GM21515 (cell line): ENCODE measurements around the gene FGD4.
"Not testable (repeated sequence)": the region's sequence is repeated elsewhere in the genome, so short reads cannot be mapped to it uniquely, and the experiment has no call there.

ENCODE experiments used
- ATAC-seq: cut with Tn5 transposase; IDR thresholded peaks from one replicate; pipeline ENCODE4 v1.9.1; 2021; ENCODE audit not compliant: unreplicated experiment

The FGD4 gene

DNA sequence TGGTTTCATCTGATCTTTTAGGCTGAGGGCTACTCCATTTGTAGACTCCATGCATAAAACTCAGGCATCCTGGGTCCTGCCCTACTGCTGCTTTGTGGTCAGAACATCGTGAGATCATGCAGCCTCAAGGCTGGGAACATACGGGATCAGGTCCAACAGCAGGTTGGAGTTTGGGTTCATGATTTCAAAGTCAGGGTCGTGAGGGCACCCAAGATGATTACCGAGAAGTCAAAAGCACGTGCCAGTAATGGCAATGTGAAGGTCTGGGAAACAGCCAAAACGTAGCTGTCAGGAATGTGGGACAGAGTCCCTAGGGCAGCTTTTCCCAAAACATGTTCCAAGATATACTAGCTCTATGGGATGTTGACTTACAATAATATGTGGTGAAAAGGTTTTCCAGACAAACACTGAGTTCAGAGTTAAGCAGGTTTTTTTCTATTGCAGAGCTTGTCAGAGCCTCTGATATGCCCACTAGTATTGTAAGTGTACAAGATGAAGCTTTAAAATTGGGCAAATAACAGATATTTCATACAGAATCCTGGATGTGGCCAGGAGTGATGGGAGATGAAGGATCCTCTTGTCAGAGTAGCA, 149.4 kb downstream of the FGD4 start:
- ATAC-seq: no peak

DNA sequence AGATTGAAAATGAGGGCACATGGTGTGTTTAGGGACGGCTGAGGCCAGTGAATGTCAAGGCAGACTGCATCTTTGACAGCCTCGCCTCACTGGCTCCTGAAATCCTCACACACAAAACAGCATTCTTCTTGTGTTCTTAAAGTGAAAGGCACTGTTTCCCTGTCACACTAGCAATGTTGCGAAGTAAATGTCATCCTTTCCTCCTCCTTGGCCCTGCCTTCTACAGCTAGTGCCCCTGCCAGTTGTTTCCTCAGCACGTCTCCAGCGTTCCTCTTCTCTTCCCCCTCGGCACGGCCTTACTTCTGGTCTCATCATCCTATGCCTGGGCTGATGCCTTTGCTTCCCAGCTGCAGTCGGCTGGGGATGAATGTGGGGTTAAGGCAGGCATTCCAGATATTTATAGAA, 150.3 kb downstream of the FGD4 start:
- no peak for ATAC-seq

DNA sequence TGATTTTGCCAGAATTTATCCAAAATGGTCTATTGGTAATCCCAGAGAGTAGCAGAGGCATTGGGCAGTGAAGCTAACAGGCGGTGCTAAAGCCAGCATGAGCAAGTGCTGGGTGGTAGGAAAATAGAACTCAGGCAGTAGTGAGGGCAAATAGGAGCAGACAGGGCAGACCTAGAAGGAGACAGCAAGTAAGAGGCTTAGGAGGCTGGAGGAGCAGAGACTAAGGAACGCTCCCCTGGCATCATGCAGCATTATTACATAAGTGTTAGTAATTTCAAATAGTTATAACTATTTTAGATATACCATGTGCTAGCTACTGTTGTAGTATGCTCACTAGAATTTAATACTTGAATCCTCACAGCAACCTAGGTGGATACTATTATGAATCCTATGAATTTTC, 151.7 kb downstream of the FGD4 start:
- ATAC-seq: no peak

DNA sequence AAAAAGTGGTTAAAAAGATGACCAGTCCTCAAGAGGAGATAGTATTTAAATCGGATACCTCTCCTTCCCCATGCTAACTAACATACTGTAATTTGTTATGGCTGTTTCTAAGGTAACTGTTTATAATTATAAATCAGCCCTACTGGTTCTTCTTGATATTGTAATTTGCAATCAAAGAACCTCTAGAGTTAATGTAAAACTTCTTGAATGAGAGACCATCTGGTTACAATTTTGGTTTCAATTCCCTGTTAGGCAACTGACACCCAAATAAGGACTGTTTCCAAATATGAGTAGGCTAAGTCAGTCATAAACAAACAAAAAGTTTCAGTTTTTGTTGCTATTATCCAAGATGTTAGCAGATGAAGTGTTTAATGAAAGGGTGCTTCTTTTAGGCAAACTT, 159.5 kb downstream of the FGD4 start:
- peak; percentile 97 for ATAC-seq

DNA sequence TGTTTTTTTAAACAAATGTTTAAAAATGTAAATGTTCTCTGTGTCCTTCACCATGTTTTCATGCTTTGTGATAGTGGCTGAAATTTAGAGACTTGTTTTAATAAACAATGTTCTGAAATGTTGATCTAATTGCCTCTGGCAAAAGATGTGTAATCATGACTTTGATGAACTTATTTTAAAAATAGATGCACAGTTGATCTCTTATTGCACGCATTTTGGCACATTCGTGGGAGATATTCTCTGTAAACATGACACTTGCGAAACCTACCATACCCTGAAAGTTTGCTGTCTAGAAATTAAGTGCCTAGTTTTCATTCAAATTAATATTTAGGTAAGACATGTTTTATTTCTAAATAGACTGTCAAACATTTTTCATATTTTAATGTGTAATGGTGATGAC, 160.1 kb downstream of the FGD4 start:
- peak; percentile 1 for ATAC-seq

DNA sequence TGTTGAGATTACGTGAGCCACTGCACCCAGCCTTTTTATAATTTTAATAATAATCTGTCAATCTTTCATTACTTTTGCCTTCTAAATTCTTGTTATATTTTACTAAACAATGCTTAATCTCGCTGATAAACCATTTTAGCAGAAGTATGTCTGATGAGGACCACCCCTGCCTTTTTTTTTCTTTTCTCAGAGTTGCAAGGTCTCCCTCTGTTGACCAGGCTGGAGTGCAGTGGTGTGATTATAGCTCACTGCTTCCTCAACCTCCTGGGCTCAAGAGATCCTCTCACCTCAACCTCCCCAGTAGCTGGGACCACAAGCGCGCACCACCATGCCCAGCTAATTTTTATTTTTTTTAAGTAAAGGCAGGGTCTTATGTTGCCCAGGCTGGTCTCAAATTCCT, 161.2 kb downstream of the FGD4 start:
- no peak for ATAC-seq

DNA sequence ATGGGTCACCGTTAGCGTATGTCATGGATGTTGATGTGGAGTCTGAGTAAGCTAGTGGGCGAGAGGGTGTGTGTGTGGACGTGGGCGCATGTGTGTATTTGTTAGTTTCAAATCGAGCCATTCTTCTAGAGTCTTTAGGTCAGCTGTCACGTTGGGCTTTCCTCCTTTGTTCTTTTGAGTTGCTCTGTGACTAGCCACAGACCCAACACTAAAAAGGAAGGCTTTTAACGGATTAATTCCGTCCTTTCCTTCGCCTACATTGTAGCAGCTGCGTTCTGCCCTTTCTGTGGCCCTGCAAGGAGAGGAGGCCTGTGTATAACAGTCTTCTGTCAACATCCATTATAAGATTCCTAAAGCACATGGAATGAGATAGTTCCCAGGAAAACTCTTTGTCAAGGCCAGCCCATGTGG, 162.6 kb downstream of the FGD4 start:
- no peak for ATAC-seq

DNA sequence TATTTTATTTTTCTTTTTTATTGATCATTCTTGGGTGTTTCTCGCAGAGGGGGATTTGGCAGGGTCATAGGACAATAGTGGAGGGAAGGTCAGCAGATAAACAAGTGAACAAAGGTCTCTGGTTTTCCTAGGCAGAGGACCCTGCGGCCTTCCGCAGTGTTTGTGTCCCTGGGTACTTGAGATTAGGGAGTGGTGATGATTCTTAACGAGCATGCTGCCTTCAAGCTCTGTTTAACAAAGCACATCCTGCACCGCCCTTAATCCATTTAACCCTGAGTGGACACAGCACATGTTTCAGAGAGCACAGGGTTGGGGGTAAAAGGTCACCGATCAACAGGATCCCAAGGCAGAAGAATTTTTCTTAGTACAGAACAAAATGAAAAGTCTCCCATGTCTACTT, 163.1 kb downstream of the FGD4 start:
- not testable (repeated sequence) for ATAC-seq

DNA sequence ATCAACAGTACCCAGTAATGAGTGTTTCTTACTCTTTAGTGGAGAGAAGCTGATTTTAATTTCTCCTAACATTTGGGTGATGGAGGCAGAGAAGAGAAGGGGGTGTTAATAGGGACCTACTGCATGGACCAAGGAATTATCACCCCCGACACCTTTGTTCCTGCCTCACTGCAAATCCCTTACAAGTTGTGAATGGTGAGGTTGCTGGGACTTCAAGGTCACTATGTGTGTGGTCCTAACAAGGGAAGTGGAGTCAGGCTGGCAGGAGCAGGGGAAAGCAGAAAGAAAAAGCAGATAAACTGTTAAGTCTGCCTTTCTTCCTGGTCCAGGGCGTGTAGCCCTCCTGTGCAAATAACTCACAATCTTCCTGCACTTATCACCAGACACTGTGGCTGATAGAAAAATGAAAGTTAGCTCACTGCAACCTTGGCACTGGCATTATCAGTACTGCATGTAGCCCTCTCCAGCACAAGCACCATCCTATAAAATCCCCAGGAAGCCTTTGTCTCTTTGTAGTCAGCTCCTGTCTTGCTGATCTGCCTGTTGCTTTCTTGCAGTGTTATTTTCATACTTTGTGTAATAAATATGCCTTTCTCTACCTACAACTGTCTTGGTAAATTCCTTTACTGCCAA, 167.4 kb downstream of the FGD4 start:
- no peak for ATAC-seq

DNA sequence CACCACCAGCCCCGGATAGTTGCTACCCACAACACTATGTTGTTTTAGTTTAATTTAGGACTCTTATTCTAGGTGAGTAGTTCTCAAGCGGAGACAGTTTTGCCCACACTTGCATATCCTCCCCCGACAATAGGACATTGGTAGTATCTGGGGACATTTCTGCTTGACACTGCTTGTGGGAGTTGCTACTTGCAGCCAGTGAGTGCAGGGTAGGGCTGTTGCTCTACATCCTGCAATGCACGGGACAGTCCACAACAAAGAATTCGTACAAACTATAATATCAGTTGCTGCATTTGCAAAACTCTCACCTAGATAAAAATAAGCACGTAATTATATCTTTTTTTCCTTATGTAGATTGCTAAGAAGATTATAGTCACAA, 167.9 kb downstream of the FGD4 start:
- no peak for ATAC-seq

DNA sequence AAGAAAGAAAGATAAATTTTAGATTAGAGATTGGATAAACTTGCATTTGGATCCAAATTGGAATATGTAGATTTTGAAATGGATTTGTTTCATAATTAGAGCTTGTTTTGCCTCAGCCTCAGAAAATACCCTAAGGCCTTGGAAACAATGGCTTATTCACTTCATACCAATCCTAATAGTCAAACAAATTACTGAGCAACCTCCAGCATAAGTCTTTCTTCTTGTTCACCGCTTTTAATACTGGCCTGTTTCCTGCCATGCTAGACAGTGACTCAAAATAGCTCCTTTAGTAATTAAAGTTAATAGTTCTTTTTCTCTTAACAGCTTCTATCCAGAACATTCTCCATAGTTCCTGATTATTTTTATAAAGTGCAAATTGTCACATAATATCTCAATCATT, 168.9 kb downstream of the FGD4 start:
- no peak for ATAC-seq

DNA sequence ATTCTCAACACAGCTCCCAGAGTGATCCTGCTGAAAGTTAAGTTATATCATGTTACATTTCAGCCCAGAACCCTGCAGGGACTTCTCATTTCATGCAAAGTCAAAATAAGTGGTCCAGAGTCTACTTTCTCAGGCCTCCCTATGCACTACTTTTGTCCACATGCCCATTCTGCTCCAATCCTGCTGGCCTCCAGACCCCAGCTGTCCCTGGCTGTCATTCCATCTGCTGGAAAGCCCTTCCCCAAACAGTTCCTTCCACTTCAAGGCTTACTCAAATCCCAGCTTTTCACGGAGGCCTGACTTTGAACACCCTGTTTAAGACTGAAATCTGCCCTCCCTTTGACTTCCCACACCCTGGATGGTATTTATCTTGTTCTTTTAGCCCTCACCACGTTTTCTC, 169.9 kb downstream of the FGD4 start:
- no peak for ATAC-seq

DNA sequence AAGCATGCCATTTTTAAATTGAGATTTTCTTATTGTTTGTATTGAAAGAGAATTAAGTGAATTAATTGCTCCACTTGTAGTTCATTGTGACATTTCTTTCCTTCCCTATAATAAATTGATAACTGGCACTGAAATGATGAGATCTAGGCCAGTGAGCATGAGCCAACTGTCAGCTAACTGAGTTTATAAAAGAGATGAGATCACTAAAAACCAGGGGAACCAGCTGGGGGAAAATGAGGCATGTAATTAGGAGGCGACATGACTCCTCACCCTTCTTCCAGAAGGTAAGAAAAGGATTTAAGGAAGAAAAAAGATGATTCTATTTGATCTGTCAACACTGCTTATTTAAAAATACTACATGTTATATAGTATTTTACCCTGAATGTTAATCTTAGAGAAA, 175.2 kb downstream of the FGD4 start:
- no peak for ATAC-seq

DNA sequence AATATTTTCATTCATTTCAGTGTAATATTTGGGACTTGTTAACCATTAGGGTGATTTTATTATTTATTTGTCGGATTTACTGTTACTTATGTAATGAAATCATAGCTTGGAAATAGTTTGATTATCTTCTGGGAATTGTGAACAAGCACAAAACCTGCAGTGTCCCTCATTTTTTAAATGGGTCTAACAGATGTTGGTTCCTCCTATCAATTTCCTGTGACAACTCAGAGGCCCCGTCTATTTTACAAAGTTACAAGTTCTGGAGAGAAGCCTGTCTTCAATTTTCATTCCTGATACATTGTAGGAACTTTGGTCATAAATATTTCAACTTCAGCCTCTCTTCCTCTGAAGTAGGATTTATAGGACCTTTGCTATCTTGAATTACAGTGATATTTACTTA, 178.0 kb downstream of the FGD4 start:
- ATAC-seq: no peak

DNA sequence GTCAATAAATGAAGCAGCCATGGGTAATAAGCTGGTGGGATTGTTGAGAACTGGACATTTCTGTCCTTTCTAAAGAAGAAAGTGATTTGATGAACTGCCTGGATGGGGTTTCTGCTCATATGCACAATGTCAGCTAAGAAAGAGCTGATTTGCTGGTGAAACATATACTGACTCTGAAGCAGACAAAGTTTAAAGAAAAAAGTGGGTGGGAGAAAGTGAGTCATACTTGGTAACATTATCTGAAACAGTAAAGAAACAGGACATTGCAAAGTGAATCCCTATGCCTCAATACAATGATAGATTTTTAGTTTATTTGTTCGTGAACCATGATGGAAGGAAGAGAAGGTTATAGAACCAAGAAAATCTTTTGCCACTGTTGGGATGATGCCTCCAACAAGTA, 184.2 kb downstream of the FGD4 start:
- no peak for ATAC-seq

DNA sequence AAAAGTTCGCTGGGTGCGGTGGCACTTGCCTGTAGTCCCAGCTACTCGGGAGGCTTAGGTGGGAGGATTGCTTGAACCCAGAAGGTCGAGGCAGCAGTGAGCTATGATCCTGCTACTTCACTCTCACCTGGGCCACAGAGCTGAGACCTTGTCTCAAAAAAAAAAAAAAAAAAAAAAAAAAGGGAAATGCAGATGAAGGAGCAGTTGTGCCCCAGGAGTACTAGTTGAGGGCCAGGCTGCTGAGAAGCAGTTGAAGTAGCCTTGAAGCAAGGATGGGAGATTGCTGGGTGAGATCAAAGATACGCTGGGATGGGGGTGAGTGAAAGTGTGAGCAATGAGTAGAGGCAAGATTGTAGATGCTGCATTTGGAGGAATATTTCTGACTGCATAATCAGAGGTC, 186.3 kb downstream of the FGD4 start:
- ATAC-seq: no peak

DNA sequence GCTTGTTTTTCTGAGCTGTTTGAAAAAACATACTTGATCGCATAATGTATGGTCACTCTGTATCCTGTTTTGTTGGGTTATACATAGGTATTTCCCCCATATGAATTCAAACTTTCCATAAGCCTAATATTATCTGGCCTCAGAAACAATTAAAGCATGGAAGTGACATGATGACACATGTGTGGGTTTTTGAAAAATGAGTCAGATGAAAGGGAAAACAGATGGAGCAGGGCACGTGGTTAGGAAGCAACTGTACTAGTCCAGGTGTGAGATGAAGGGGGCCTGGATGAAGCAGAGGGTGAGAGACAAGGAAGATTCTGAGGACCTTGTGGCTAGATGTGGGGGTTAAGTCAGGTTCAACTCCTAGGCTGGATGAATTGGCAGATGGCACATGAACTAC, 187.0 kb downstream of the FGD4 start:
- no peak for ATAC-seq

DNA sequence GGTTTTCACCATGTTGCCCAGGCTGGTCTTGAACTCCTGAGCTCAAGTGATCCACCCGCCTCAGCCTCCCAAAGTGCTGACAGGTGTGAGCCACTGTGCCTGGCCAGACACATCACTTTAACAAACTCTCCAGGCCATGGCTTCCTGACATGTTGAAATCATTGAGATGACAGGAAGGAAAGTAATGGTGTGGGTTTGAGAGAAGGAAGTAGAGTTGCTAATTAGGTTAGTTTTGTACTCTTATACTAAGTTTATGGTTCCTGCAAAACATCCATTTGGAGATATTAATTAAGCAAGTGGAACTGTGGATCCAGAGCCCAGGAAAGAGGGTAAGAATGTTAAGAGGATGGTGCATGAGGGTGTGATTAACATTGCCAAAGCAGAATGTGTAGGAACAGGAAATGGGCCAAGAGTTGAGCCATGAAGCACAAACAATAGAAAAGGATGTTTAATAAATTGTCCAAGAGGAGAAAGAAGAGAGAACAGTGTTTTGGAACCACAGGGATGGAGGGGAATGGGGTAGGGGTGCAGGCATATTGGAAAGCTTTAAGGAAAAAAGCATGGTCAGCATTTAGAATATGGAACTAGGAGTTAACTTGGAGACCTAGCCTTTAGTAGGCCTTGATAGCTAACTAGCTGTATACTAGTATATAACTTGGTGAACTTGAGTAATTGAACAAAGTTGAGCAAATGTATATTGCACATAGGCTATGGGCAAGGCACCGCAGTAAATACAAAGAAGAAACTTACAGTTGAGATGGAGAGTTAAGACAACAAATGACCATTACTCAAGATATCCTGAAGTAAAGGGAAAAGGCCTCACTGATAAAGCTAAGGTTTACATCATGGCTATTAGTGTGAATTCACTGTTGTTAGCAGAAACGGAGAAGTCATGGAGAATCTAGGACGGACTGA, 188.5 kb downstream of the FGD4 start:
- ATAC-seq: no peak

DNA sequence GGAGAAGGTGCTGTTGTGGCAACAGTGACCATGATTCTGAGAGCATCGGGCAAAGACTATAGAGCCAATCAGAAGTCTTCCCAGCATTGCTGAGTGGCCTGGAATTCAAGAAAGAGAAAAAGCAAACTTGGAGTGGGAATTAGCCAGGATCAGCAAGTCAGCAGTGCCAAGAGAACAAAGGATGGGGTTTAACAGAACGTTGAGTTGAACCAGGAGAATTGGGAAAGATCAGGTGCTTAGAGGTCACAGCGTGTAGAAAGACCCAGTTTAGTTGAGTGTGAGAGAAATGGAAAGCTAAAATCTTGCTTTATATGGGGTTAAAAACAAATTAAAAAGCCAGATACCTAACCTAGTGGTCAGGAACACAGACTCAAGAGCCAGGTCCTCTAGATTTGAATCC, 189.2 kb downstream of the FGD4 start:
- no peak for ATAC-seq

DNA sequence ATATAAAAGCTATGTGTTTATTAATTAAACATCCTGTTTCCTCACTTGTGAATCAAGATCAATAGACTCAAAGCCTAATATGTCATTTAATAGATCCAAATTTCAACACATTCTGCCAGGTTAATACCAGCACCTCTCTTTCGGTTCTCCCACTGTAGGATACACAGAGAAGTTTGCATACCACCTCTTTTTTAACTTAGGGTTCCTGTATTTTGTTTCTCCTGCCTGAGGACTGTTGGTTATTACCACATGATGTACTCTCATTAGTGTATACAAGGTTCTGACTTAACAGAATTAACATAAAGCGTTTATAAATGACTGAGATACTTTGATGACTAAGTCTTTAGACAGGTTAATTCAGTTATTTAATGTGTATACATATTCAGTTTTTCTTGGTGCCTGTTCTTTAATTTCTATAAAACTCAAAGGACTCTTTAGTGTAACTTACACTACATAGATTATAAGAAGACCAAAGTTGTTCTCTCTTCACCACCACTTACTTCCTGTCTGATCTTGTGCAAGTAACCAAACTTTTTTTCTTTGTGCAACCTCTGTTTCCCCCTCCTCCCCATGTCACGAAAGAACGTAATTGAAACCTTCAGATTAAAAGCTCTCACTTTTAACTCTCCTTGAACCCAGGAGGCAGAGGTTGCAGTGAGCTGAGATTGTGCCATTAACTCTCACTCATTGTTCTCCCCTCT, 190.0 kb downstream of the FGD4 start:
- no peak for ATAC-seq

DNA sequence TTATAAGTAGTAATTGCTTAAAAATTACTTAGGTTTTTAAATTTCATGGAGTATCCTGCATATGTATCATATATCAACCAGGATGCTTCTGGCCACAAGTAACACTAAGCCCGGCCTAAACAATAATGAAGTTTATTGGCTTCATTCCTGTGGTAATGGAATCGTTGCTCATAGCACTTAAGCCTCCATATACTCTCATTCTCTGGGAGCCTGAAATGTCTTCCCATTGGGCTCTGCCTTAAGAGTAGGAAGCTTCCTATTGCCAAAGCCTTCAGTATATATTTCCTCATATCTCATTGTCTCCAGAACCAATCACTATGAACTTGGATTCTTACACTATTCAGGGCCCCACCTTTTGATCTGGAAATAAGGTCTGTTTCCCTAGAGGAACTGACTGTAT, 195.9 kb downstream of the FGD4 start:
- no peak for ATAC-seq

DNA sequence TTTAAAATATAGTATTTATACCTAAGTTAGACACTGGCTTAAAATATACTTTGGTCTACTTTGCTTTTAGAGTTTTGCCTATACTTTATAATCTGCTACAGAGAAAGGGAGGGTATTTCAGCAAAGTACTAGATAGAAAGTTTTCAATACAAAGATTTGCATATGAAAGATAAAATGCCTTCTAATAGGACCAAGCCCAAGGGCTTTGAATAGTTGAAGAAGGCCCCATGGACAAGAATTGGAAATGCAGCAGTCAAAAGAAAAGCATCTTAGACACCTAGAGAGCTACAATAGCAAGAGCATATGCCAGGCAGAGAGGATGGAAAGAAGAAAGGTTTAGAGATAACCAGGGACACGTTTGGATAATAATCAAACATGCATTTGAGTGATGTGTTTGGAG, 196.7 kb downstream of the FGD4 start:
- no peak for ATAC-seq
